ENCODE results near the gene AKAP13. TPM values are rescaled to one million over a fixed set of nuclear protein-coding genes. Genes with fewer than 3 reads are reported as not detected.
"Not testable (repeated sequence)": the region's sequence is repeated elsewhere in the genome, so short reads cannot be mapped to it uniquely, and the experiment has no call there.

The AKAP13 gene
- total RNA-seq, 4 donors from 2014 or later, result 128 to 460 (median 243) TPM

- Histone ChIP-seq H3K4me3 (no peak overlapping the region), H3K9me3 (no peaks in the 10 kb centered on the region), H3K36me3 (no peaks in the 10 kb centered on the region), H3K27ac (no peak overlapping the region), H3K4me1 (peaks cover 3 to 7% of the 10 kb centered on the region in 2 donors), H3K27me3 (no peaks in the 10 kb centered on the region)
- intact Hi-C loops (cut with DNase I; ENCODE audit: low total_unique reads), result no loop called here
- no peak for TF ChIP-seq POLR2A (IDR thresholded peaks at IDR 0.05)
- no peak for TF ChIP-seq CTCF (IDR thresholded peaks at IDR 0.05)
- no peak for DNase-seq
Measured at GRCh38 chr15:85532689-85533088, 152.3 kb downstream of the AKAP13 start.

GRCh38 chr15:85534031-85534430, 153.6 kb downstream of the AKAP13 start:
- TF ChIP-seq CTCF (IDR thresholded peaks at IDR 0.05), result no peak
- TF ChIP-seq POLR2A (IDR thresholded peaks at IDR 0.05), result no peak
- DNase-seq, result no peak
- no peak overlapping the region for H3K27ac ChIP-seq
- H3K36me3 ChIP-seq, result no peaks in the 10 kb centered on the region
- no peaks in the 10 kb centered on the region for H3K9me3 ChIP-seq
- intact Hi-C loops (cut with DNase I; ENCODE audit: low total_unique reads), result no loop called here
- H3K4me1 ChIP-seq, result peaks cover 0 to 3% of the 10 kb centered on the region in 2 donors
- no peaks in the 10 kb centered on the region for H3K27me3 ChIP-seq
- H3K4me3 ChIP-seq, result no peak overlapping the region

- intact Hi-C loops (cut with DNase I; ENCODE audit: low total_unique reads); H3K4me3 ChIP-seq; H3K36me3 ChIP-seq; H3K9me3 ChIP-seq; H3K4me1 ChIP-seq; DNase-seq; H3K27me3 ChIP-seq; H3K27ac ChIP-seq: not testable (repeated sequence)
Measured at GRCh38 chr15:85535533-85536330, 155.3 kb downstream of the AKAP13 start.

- Histone ChIP-seq H3K4me3 (no peak overlapping the region), H3K27me3 (no peaks in the 10 kb centered on the region), H3K4me1 (no peaks in the 10 kb centered on the region), H3K9me3 (no peaks in the 10 kb centered on the region), H3K27ac (no peak overlapping the region), H3K36me3 (no peaks in the 10 kb centered on the region)
- intact Hi-C loops (cut with DNase I; ENCODE audit: low total_unique reads), result no loop called here
- TF ChIP-seq CTCF (IDR thresholded peaks at IDR 0.05), result no peak
- no peak for TF ChIP-seq POLR2A (IDR thresholded peaks at IDR 0.05)
- no peak for DNase-seq
Measured at GRCh38 chr15:85536341-85536740, 155.9 kb downstream of the AKAP13 start.

GRCh38 chr15:85539491-85539890, 159.1 kb downstream of the AKAP13 start:
- no peak overlapping the region for H3K27ac ChIP-seq
- H3K27me3 ChIP-seq, result no peaks in the 10 kb centered on the region
- TF ChIP-seq POLR2A (IDR thresholded peaks at IDR 0.05) (no peak), CTCF (IDR thresholded peaks at IDR 0.05) (no peak)
- DNase-seq, result no peak
- no peaks in the 10 kb centered on the region for H3K9me3 ChIP-seq
- H3K4me1 ChIP-seq, result no peaks in the 10 kb centered on the region
- intact Hi-C loops (cut with DNase I; ENCODE audit: low total_unique reads), result no loop called here
- no peak overlapping the region for H3K4me3 ChIP-seq
- H3K36me3 ChIP-seq, result no peaks in the 10 kb centered on the region

Data from uterus (tissue), 4 donors.